Nephron progenitor cell (in vitro differentiated cells): ENCODE results near the gene MTIF3.
"Not testable (repeated sequence)": the region's sequence is repeated elsewhere in the genome, so short reads cannot be mapped to it uniquely, and the experiment has no call there.

Experiments used
- DNase-seq: peaks from one replicate; pipeline ENCODE4 v3.0.0; 2021
- H3K27ac Mint-ChIP-seq: 2 replicates; pipeline ENCODE4 v1.8.0; 2021; ENCODE audit warnings: mild to moderate bottlenecking, moderate library complexity, mixed read lengths
- H3K27me3 Mint-ChIP-seq: 2 replicates; pipeline ENCODE4 v1.8.0; 2021; ENCODE audit warnings: mild to moderate bottlenecking, low read depth, mixed read lengths; ENCODE audit not compliant: poor library complexity
- H3K36me3 Mint-ChIP-seq: 2 replicates; pipeline ENCODE4 v1.8.0; 2021; ENCODE audit warnings: low read depth, mixed read lengths
- H3K4me1 Mint-ChIP-seq: 2 replicates; pipeline ENCODE4 v1.8.0; 2021; ENCODE audit warnings: mixed read lengths
- H3K4me3 Mint-ChIP-seq: 2 replicates; pipeline ENCODE4 v1.8.0; 2021; ENCODE audit warnings: mild to moderate bottlenecking, moderate library complexity, mixed read lengths
- H3K9me3 Mint-ChIP-seq: 2 replicates; pipeline ENCODE4 v1.8.0; 2021; ENCODE audit warnings: mild to moderate bottlenecking, moderate library complexity, mixed read lengths
- TF ChIP-seq, protein P1 (sequence below): fragments of 200-600 bp; sonication (generic); IDR thresholded peaks from 2 replicates; pipeline ENCODE4 v1.5.0; 2021; ENCODE audit warnings: antibody characterized with exemption

Gene MTIF3

DNA sequence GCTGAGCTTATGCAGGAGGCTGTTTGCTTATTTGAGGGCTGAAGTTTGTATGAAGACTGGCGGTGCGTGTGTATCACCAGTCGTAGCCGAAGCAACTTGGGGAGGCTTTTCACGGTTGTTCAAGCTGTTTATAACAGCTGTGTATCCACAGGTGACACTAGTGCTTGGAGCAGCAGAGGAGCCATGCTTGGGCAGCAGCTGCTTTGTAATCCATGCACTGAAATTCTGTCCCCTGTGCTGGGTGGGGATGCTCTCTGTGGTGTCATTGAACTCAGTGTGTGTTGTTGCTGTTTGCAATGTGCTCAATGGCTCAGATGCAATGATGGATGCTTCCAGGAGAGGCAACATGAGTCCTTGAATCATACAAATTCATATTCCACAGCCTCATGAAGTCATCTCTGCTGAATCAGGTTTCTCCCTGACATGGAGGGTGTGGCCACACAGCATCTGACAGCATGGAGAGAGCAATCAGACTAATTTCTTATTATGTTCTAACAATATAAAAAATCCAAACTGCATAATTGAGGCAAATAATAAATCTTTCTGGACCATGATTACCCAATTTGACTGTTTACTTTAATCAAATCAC lies 44.7 kb downstream of the MTIF3 start:
- TF ChIP-seq, protein P1, sequence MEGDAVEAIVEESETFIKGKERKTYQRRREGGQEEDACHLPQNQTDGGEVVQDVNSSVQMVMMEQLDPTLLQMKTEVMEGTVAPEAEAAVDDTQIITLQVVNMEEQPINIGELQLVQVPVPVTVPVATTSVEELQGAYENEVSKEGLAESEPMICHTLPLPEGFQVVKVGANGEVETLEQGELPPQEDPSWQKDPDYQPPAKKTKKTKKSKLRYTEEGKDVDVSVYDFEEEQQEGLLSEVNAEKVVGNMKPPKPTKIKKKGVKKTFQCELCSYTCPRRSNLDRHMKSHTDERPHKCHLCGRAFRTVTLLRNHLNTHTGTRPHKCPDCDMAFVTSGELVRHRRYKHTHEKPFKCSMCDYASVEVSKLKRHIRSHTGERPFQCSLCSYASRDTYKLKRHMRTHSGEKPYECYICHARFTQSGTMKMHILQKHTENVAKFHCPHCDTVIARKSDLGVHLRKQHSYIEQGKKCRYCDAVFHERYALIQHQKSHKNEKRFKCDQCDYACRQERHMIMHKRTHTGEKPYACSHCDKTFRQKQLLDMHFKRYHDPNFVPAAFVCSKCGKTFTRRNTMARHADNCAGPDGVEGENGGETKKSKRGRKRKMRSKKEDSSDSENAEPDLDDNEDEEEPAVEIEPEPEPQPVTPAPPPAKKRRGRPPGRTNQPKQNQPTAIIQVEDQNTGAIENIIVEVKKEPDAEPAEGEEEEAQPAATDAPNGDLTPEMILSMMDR = no peak

DNA sequence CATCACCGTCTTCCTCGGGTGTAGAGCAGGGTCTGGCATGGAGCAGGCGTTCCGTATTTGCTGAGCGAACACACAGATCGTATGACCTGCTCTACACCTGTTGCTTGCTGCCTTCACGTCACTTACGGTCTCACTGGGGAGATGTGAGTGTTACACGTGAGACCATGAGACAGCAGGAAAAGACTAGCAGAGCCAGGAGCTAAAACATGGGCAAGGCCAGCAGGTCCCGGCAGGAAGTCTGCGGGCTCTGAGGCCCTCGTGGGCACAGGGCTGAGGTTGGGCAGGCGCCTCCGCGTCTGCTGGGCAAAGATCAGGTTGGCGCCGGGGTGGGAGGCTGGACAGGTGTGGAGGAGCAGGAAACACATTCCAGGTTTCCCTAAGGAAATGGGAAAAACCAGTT lies 45.7 kb downstream of the MTIF3 start:
- TF ChIP-seq, protein P1 = no peak
- H3K9me3 Mint-ChIP-seq = peaks cover 20% of the 10 kb centered on the region

More for the DNA sequence above, 44.7 kb downstream of the MTIF3 start:
- no peak overlapping the region for H3K27ac Mint-ChIP-seq
- H3K4me3 Mint-ChIP-seq = no peak overlapping the region
- H3K9me3 Mint-ChIP-seq = peaks cover 21% of the 10 kb centered on the region
- H3K36me3 Mint-ChIP-seq = peaks cover 6% of the 10 kb centered on the region
- H3K27me3 Mint-ChIP-seq = no peaks in the 10 kb centered on the region
- peaks cover 58% of the 10 kb centered on the region for H3K4me1 Mint-ChIP-seq
- DNase-seq = no peak

DNA sequence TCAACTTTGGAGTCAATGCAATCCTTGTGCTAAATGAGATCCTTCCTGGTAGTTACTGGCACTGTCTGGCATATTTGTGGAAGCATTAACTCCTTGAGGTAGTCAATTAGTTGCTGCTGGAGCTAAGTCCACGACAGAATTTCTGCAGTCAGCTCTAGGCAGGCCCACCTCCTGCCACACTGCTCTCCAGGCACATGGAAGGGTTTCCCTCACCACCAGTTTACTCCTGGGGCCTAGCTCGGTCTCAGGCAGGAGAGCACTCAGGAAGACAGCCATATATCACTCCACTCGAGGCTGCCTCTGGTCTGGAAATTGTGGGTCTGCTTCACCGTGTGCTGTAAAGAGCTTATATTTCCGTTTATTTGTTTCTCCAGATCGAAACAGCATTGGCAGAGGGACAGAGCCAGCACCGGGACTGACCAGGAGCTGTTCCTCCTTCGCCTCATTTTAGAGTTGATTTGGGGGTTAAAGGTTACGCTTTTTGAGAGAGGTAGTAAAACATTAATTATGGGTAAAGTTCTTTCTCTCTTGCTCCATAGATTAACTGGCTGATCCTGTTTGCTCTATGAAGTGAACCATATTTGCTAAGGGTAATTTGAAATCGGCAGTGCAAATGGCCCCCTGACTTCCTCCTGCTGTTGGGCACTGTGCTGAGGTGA lies 46.5 kb downstream of the MTIF3 start:
- H3K9me3 Mint-ChIP-seq = peaks cover 12% of the 10 kb centered on the region
- peaks cover 58% of the 10 kb centered on the region for H3K4me1 Mint-ChIP-seq
- TF ChIP-seq, protein P1 = no peak
- H3K27ac Mint-ChIP-seq = peak overlapping the region; percentile 94
- no peaks in the 10 kb centered on the region for H3K36me3 Mint-ChIP-seq
- DNase-seq = peak; percentile 25
- peak overlapping the region; percentile 14 for H3K4me3 Mint-ChIP-seq
- no peaks in the 10 kb centered on the region for H3K27me3 Mint-ChIP-seq

More for the DNA sequence above, 45.7 kb downstream of the MTIF3 start:
- DNase-seq = no peak
- no peak overlapping the region for H3K27ac Mint-ChIP-seq
- peaks cover 4% of the 10 kb centered on the region for H3K36me3 Mint-ChIP-seq
- peaks cover 58% of the 10 kb centered on the region for H3K4me1 Mint-ChIP-seq
- H3K4me3 Mint-ChIP-seq = no peak overlapping the region
- no peaks in the 10 kb centered on the region for H3K27me3 Mint-ChIP-seq

DNA sequence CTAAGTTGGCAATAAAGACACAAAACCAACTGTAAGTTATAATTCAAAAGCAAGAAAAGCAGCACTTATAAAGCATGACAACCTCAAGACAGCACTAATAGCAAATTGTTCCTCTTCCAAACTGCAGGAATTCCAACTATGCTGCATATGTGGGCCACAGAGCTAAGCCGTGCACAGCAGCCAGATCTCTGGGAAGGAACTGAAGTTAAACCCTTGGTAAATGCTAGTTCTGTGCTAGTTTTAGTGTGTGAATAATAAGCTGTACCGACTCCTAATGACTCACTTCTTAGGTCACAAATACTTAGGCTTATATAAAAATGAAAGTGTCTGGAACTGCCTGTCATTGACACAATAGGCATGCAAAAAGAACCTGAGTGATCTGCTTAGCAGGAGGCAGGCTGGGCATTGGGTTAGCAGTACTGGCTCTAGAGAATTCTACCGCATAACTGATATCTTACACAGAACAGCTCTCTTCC lies 47.1 kb downstream of the MTIF3 start:
- no peaks in the 10 kb centered on the region for H3K36me3 Mint-ChIP-seq
- H3K4me1 Mint-ChIP-seq = peaks cover 56% of the 10 kb centered on the region
- H3K27ac Mint-ChIP-seq = peak overlapping the region; percentile 94
- peaks cover 5% of the 10 kb centered on the region for H3K9me3 Mint-ChIP-seq
- H3K27me3 Mint-ChIP-seq = no peaks in the 10 kb centered on the region
- TF ChIP-seq, protein P1 = no peak
- DNase-seq = no peak
- peak overlapping the region; percentile 14 for H3K4me3 Mint-ChIP-seq

DNA sequence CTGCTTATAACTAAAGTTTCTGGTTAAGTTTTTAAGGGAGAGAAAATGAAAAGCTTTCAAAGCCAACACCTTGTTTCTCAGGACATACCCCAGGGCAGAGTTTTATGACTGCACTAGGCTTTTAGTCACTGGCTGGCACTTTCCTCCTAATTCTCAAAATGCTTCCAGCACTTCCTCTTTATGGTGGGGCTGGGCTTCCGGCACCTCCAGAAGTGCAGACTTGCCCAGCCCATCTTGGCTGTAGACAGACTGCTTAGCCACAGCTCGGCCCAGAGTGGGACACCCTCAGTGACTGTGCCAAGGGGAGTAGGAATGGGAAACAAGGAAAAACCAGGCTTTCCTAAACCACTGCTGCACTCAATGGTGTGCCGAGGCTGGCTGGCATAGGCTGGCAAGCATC lies 49.2 kb downstream of the MTIF3 start:
- DNase-seq = no peak
- Mint-ChIP-seq H3K27ac (no peak overlapping the region), H3K4me1 (peaks cover 53% of the 10 kb centered on the region), H3K9me3 (peaks cover 5% of the 10 kb centered on the region), H3K27me3 (no peaks in the 10 kb centered on the region), H3K4me3 (no peak overlapping the region), H3K36me3 (no peaks in the 10 kb centered on the region)
- TF ChIP-seq, protein P1 = no peak

DNA sequence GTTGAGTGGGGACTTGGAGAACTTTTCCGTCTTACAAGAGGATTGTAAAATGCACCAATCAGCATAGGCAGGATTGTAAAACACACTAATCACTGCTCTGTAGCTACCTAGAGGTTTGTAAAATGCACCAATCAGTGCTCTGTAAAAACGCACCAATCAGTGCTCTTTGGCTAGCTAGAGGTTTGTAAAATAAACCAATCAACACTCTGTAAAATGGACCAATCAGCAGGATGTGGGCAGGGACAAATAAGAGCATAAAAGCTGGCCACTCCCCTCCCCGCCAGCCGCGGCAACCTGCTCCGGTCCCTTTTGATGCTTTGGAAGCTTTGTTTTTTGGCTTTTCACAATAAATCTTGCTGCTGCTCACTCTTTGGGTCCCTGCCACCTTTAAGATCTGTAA lies 50.0 kb downstream of the MTIF3 start:
- H3K36me3 Mint-ChIP-seq, DNase-seq, H3K27me3 Mint-ChIP-seq, H3K4me3 Mint-ChIP-seq, H3K27ac Mint-ChIP-seq, H3K9me3 Mint-ChIP-seq: not testable (repeated sequence)
- H3K4me1 Mint-ChIP-seq = peaks cover 59% of the 10 kb centered on the region
